GM12878 (cell line): ENCODE measurements around the gene MAMDC2. TPM values are rescaled to one million over a fixed set of nuclear protein-coding genes. Genes with fewer than 3 reads are reported as not detected.

ENCODE experiments used
- ATAC-seq: fragments of 200-7000 bp; cut with Tn5 transposase; 3 replicates; pipeline ENCODE4 v1.9.1; 2020; ENCODE audit warnings: mild to moderate bottlenecking, moderate library complexity
- BruUV-seq: library from RNA; stranded (reverse); fragments of 400-500 nt; replicated peaks from 2 replicates; lab custom pipeline; 2021; lab: Mats Ljungman, UMichigan
- CTCF ChIA-PET: fragments of 300-600 bp; sonication (Branson Sonifier 250); formaldehyde crosslinking; extraction: SDS; loops from one replicate; lab custom pipeline; 2021; ENCODE audit warnings: inconsistent platforms; lab: Yijun Ruan, JAX
- POLR2A ChIA-PET: fragments of 350-600 bp; formaldehyde crosslinking; extraction: SDS; loops from one replicate; lab custom pipeline; 2021; ENCODE audit warnings: inconsistent platforms; lab: Charles Lee
- RAD21 ChIA-PET: fragments of 300-600 bp; sonication (Branson Sonifier 250); formaldehyde crosslinking; loops from one replicate; lab custom pipeline; 2023; ENCODE audit warnings: antibody characterized with exemption; ENCODE audit not compliant: unreplicated experiment; lab: Charles Lee
- SMC1A ChIA-PET: fragments of 300-600 bp; sonication (Branson Sonifier 250); formaldehyde crosslinking; loops from one replicate; lab custom pipeline; 2023; ENCODE audit not compliant: unreplicated experiment, uncharacterized antibody; lab: Charles Lee
- DNase-seq: peaks from one replicate; pipeline ENCODE4 v3.0.0-alpha.2; 2011; ENCODE audit warnings: low read depth, low spot score
- FAIRE-seq: peaks from 3 replicates; lab custom pipeline; 2011; peaks lifted over from hg19 to GRCh38; lab: Jason Lieb, UNC
- H2AFZ ChIP-seq: 2 replicates; pipeline ENCODE4 v1.6.0; 2011; ENCODE audit warnings: low read depth, low read length, control low read depth; ENCODE audit not compliant: control insufficient read depth
- H3K27ac ChIP-seq: 2 replicates; pipeline ENCODE4 v1.5.1; 2011; ENCODE audit warnings: control low read depth; ENCODE audit not compliant: control insufficient read depth, insufficient read depth
- H3K27me3 ChIP-seq, 2 experiments: replicated peaks in 1 of 2; 2 replicates each; pipeline versions ENCODE4 v1.6.0 to v1.6.1; 2011; ENCODE audit warnings: low read length in 1 of 2; ENCODE audit not compliant: control insufficient read depth in 2 of 2, insufficient read depth in 2 of 2
- H3K36me3 ChIP-seq, 2 experiments: 2 replicates each; pipeline ENCODE4 v1.5.1; 2011; ENCODE audit warnings: low read length in 1 of 2; ENCODE audit not compliant: control insufficient read depth in 2 of 2, insufficient read depth in 2 of 2
- H3K4me1 ChIP-seq: 2 replicates; pipeline ENCODE4 v1.6.1; 2011; ENCODE audit warnings: mild to moderate bottlenecking, low read length, moderate library complexity, mixed read lengths; ENCODE audit not compliant: control insufficient read depth, insufficient read depth
- H3K4me2 ChIP-seq: 2 replicates; pipeline ENCODE4 v1.6.0; 2011; ENCODE audit warnings: control low read depth; ENCODE audit not compliant: control insufficient read depth, insufficient read depth
- H3K4me3 ChIP-seq: fragments of 200-600 bp; sonication (generic); 2 replicates; pipeline ENCODE4 v1.5.1; 2016
- H3K79me2 ChIP-seq: 2 replicates; pipeline ENCODE4 v1.6.0; 2011; ENCODE audit warnings: low read length; ENCODE audit not compliant: control insufficient read depth, insufficient read depth
- H3K9ac ChIP-seq: 2 replicates; pipeline ENCODE4 v1.8.0; 2011; ENCODE audit warnings: low read length, control low read depth, mixed read lengths; ENCODE audit not compliant: control insufficient read depth, insufficient read depth
- H3K9me3 ChIP-seq: replicated peaks from 3 replicates; pipeline ENCODE4 v1.5.1; 2011; ENCODE audit warnings: mild to moderate bottlenecking, low read length; ENCODE audit not compliant: control insufficient read depth, insufficient read depth
- H4K20me1 ChIP-seq: 2 replicates; pipeline ENCODE4 v1.6.0; 2011; ENCODE audit not compliant: control insufficient read depth, insufficient read depth
- CHD2 ChIP-seq: IDR thresholded peaks from 2 replicates; pipeline ENCODE4 v1.6.1; 2011; ENCODE audit warnings: low read depth, low read length, improper control_type of control experiment, borderline replicate concordance
- CHD4 ChIP-seq: fragments of 200-600 bp; sonication (generic); IDR thresholded peaks from 2 replicates; pipeline ENCODE4 v1.6.1; 2016; ENCODE audit warnings: mild to moderate bottlenecking
- CTCF ChIP-seq, 3 experiments: IDR thresholded peaks in 2 of 3; conservative IDR thresholded peaks in 1 of 3; 2 replicates each; pipeline ENCODE4 v1.5.1; 2011; ENCODE audit warnings: low read depth in 3 of 3, low read length in 3 of 3, mild to moderate bottlenecking in 3 of 3, control low read depth in 2 of 3, moderate library complexity in 2 of 3, inconsistent platforms in 1 of 3, mixed read lengths in 1 of 3; ENCODE audit not compliant: control insufficient read depth in 2 of 3, insufficient read depth in 1 of 3; ENCODE audit errors: extremely low read depth in 1 of 3
- NBN ChIP-seq: fragments of 450-650 bp; IDR thresholded peaks from 2 replicates; pipeline ENCODE4 v1.6.1; 2016
- NFYA ChIP-seq: IDR thresholded peaks from 2 replicates; pipeline ENCODE4 v1.6.1; 2011; ENCODE audit warnings: low read depth, mild to moderate bottlenecking, low read length, improper control_type of control experiment, borderline replicate concordance
- NR2F1 ChIP-seq: fragments of 450-650 bp; conservative IDR thresholded peaks from 2 replicates; pipeline ENCODE4 v1.6.1; 2017; ENCODE audit warnings: mild to moderate bottlenecking
- PAX5 ChIP-seq: IDR thresholded peaks from 2 replicates; pipeline ENCODE4 v1.6.1; 2011; ENCODE audit warnings: low read depth, low read length, borderline replicate concordance
- SIX5 ChIP-seq: IDR thresholded peaks from 2 replicates; pipeline ENCODE4 v1.6.1; 2011; ENCODE audit warnings: mild to moderate bottlenecking, low read depth, low read length, moderate library complexity; ENCODE audit not compliant: severe bottlenecking
- SP1 ChIP-seq: IDR thresholded peaks from one replicate; pipeline ENCODE4 v1.6.1; 2011; ENCODE audit warnings: low read depth, low read length
- SUPT20H ChIP-seq: IDR thresholded peaks from 2 replicates; pipeline ENCODE4 v1.6.1; 2011; ENCODE audit warnings: low read depth, mild to moderate bottlenecking, low read length, moderate library complexity, borderline replicate concordance; ENCODE audit not compliant: control insufficient read depth
- TBL1XR1 ChIP-seq: IDR thresholded peaks from 2 replicates; pipeline ENCODE4 v1.6.1; 2012; ENCODE audit warnings: low read depth, low read length, improper control_type of control experiment
- TCF3 ChIP-seq: IDR thresholded peaks from 2 replicates; pipeline ENCODE4 v1.6.1; 2012; ENCODE audit warnings: low read depth, mild to moderate bottlenecking, low read length, borderline replicate concordance; ENCODE audit not compliant: insufficient read depth
- ZNF274 ChIP-seq: IDR thresholded peaks from one replicate; pipeline ENCODE4 v1.8.0; 2011; ENCODE audit not compliant: insufficient read length, insufficient read depth
- WGBS: methylation state at CpG from one replicate; pipeline ENCODE4 v1.1.6; 2016; ENCODE audit warnings: low lambda C conversion rate; ENCODE audit not compliant: insufficient replicate concordance, insufficient coverage; ENCODE audit errors: missing lambda C conversion rate; 5-methylcytosine and 5-hydroxymethylcytosine counted together
- in situ Hi-C: fragments of 300-500 bp; cut with MboI; formaldehyde crosslinking; loops from 9 replicates; pipeline ENCODE4 v1.14.3; 2018; ENCODE audit warnings: mixed read lengths
- intact Hi-C: fragments of 100-400 bp; cut with micrococcal nuclease; formaldehyde crosslinking; loops from one replicate; pipeline ENCODE4 v1.14.2; 2022; ENCODE audit not compliant: unreplicated experiment
- polyA plus RNA-seq, 11 experiments: library from polyadenylated mRNA; depleted of rRNA in 4 of 11; unstranded in 6 of 11; stranded (reverse) in 5 of 11; fragments of >200 nt; fragmentation: Nextera tagmentation in 4 of 11; fragmentation: Illumina TruSeq in 1 of 11; extraction: Ambion mirVana in 4 of 11; extraction: Trizol in 1 of 11; gene quantifications; 1 replicate in 1 of 11; 2 replicates in 10 of 11; pipeline versions ENCODE4 v1.2.1 to v1.2.3, GENCODE V29; 2011 to 2016; ENCODE audit warnings: inconsistent platforms in 2 of 11, missing spikeins in 2 of 11, low read depth in 1 of 11
- total RNA-seq, 4 experiments: library from RNA; depleted of rRNA in 3 of 4; stranded (reverse); fragments of >200 nt in 3 of 4; fragmentation: Illumina TruSeq in 1 of 4; extraction: Trizol in 1 of 4; gene quantifications; 2 replicates each; pipeline versions ENCODE4 v1.2.1 to v1.2.3, GENCODE V29; 2013 to 2021

Gene MAMDC2
- total and polyA plus RNA-seq, 10 of the 15 experiments (the other 5 are each of a cell fraction or from before 2014, with no cell fraction given) = 0.01 to 0.09 TPM; not detected in 8

GRCh38 chr9:70060148-70060882 is 16.7 kb downstream of the MAMDC2 start:
- no TSS peak for BruUV-seq
- no peak for FAIRE-seq
- POLR2A ChIA-PET = no interaction called here

GRCh38 chr9:70060883-70061507 is 17.3 kb downstream of the MAMDC2 start:
- intact Hi-C loops = loop anchor here (5.0 kb wide), 1 partner anchor 59 kb away; no protein-coding TSS in a partner anchor
- H2AFZ ChIP-seq = no peak overlapping the region
- H3K79me2 ChIP-seq = no peaks in the 10 kb centered on the region
- H3K27ac ChIP-seq = no peak overlapping the region
- ATAC-seq (peak; percentile 90), FAIRE-seq (peak; percentile 7), DNase-seq (no peak)
- POLR2A ChIA-PET = interaction anchor here (0.5 kb wide), 1 partner anchor 50 kb away, joined by 4 read pairs; no protein-coding TSS in a partner anchor
- H3K9ac ChIP-seq = no peak overlapping the region
- RAD21 ChIA-PET = no interaction called here
- H3K27me3 ChIP-seq = no peaks in the 10 kb centered on the region; a peak in 1 of 4 replicates
- SMC1A ChIA-PET = interaction anchor here (1.4 to 1.5 kb wide), 2 partner anchors 9 to 12 kb away, joined by 3 to 6 read pairs; no protein-coding TSS in a partner anchor
- H3K9me3 ChIP-seq = no peaks in the 10 kb centered on the region; the same call in 2 of the 3 replicates
- no TSS peak for BruUV-seq
- no peak overlapping the region for H3K4me3 ChIP-seq
- no peaks in the 10 kb centered on the region for H4K20me1 ChIP-seq
- CTCF ChIA-PET = interaction anchor here (1.4 to 1.7 kb wide), 2 partner anchors 50 to 541 kb away, joined by 3 read pairs; no protein-coding TSS in a partner anchor
- H3K36me3 ChIP-seq = no peaks in the 10 kb centered on the region
- no peaks in the 10 kb centered on the region for H3K4me1 ChIP-seq
- in situ Hi-C loops = no loop called here
- no peak overlapping the region for H3K4me2 ChIP-seq
- TF ChIP-seq PAX5 = no peak
- TF ChIP-seq NBN = no peak
- no peak for TF ChIP-seq NR2F1
- TF ChIP-seq CHD4 = no peak
- no peak for TF ChIP-seq CHD2
- TF ChIP-seq SIX5 = no peak
- no peak for TF ChIP-seq SUPT20H
- no peak for TF ChIP-seq SP1
- TF ChIP-seq TBL1XR1 = no peak
- TF ChIP-seq TCF3 = no peak
- TF ChIP-seq CTCF (IDR thresholded peaks at IDR 0.05 in 2 of 3, conservative IDR thresholded peaks at IDR 0.05 in 1 of 3; ENCODE audit: control insufficient read depth in 2 of 3, extremely low read depth in 1 of 3, insufficient read depth in 1 of 3, low read depth in 3 of 3, low read length in 3 of 3) = no peak

More at GRCh38 chr9:70060148-70060882, 16.7 kb downstream of the MAMDC2 start:
- Histone ChIP-seq H3K4me1 (no peaks in the 10 kb centered on the region), H3K27ac (no peak overlapping the region), H3K36me3 (no peaks in the 10 kb centered on the region), H3K27me3 (no peaks in the 10 kb centered on the region; a peak in 2 of 4 replicates), H3K9me3 (no peaks in the 10 kb centered on the region; the same call in 2 of the 3 replicates), H3K79me2 (no peaks in the 10 kb centered on the region), H2AFZ (no peak overlapping the region), H3K9ac (no peak overlapping the region), H3K4me2 (no peak overlapping the region), H3K4me3 (no peak overlapping the region), H4K20me1 (no peaks in the 10 kb centered on the region)
- in situ Hi-C loops = no loop called here
- RAD21 ChIA-PET = no interaction called here
- ATAC-seq (no peak), DNase-seq (no peak)
- TF ChIP-seq ZNF274 (no peak), NFYA (no peak)
- WGBS = 14% methylated on average over 3 of the region's 3 CpGs
- SMC1A ChIA-PET = interaction anchor here (1.2 kb wide), 1 partner anchor 51 kb away, joined by 3 read pairs; no protein-coding TSS in a partner anchor
- CTCF ChIA-PET = interaction anchor here (1.1 to 1.7 kb wide), 3 partner anchors 51 to 542 kb away, joined by 3 read pairs; no protein-coding TSS in a partner anchor
- intact Hi-C loops = loop anchor here (5.0 kb wide), 1 partner anchor 58 kb away; no protein-coding TSS in a partner anchor
